Ishikawa (cell line): ENCODE data around the gene HOXB6.

Experiments used
- CEBPB ChIP-seq: IDR thresholded peaks from 2 replicates; pipeline ENCODE4 v1.6.1; 2012
- CREB1 ChIP-seq: IDR thresholded peaks from 2 replicates; pipeline ENCODE4 v1.6.1; 2012; ENCODE audit warnings: low read depth
- EGR1 ChIP-seq: IDR thresholded peaks from 2 replicates; pipeline ENCODE4 v1.6.1; 2012
- EP300 ChIP-seq: IDR thresholded peaks from 2 replicates; pipeline ENCODE4 v1.6.1; 2012; ENCODE audit warnings: borderline replicate concordance
- FOXM1 ChIP-seq: IDR thresholded peaks from 2 replicates; pipeline ENCODE4 v1.6.1; 2012; ENCODE audit warnings: low read depth, borderline replicate concordance
- NFIC ChIP-seq: IDR thresholded peaks from 2 replicates; pipeline ENCODE4 v1.6.1; 2012
- RAD21 ChIP-seq: IDR thresholded peaks from 2 replicates; pipeline ENCODE4 v1.6.1; 2012; ENCODE audit warnings: low read depth
- TAF1 ChIP-seq: IDR thresholded peaks from 2 replicates; pipeline ENCODE4 v1.6.1; 2012; ENCODE audit warnings: low read depth, mild to moderate bottlenecking
- TCF12 ChIP-seq: IDR thresholded peaks from 2 replicates; pipeline ENCODE4 v1.6.1; 2012; ENCODE audit warnings: low read depth
- TEAD4 ChIP-seq: IDR thresholded peaks from 2 replicates; pipeline ENCODE4 v1.6.1; 2012
- YY1 ChIP-seq: IDR thresholded peaks from 2 replicates; pipeline ENCODE4 v1.6.1; 2012; ENCODE audit warnings: low read depth
- ZBTB7A ChIP-seq: IDR thresholded peaks from 2 replicates; pipeline ENCODE4 v1.6.1; 2012; ENCODE audit warnings: low read depth
- TF ChIP-seq, protein P1 (sequence below): IDR thresholded peaks from 2 replicates; pipeline ENCODE4 v1.6.1; 2012
- TF ChIP-seq, protein P2 (sequence below): IDR thresholded peaks from 2 replicates; pipeline ENCODE4 v1.6.1; 2012
- TF ChIP-seq, protein P3 (sequence below): IDR thresholded peaks from 2 replicates; pipeline ENCODE4 v1.6.1; 2012; ENCODE audit warnings: low read depth, mild to moderate bottlenecking

Gene HOXB6

DNA sequence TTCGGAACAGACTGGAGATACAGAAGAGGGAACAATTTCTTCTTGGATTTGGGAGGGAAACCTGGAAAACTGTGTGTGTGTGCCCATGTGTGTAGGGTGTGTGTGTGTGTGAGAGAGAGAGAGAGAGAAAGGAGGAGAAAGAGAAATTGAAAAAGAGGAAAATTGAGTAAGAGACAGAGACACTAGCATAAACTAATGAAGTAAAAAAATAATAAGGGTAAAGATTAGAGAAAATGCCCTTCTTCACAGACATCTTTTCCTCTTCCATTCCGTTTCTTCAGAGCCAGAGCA is 46.0 kb downstream of the HOXB6 start:
- TF ChIP-seq TCF12: no peak
- TF ChIP-seq NFIC: no peak
- TF ChIP-seq ZBTB7A: no peak
- TF ChIP-seq, protein P1, sequence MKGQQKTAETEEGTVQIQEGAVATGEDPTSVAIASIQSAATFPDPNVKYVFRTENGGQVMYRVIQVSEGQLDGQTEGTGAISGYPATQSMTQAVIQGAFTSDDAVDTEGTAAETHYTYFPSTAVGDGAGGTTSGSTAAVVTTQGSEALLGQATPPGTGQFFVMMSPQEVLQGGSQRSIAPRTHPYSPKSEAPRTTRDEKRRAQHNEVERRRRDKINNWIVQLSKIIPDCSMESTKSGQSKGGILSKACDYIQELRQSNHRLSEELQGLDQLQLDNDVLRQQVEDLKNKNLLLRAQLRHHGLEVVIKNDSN: no peak
- no peak for TF ChIP-seq CEBPB
- no peak for TF ChIP-seq FOXM1
- TF ChIP-seq EP300: no peak
- no peak for TF ChIP-seq TAF1
- TF ChIP-seq CREB1: no peak
- TF ChIP-seq TEAD4: no peak
- TF ChIP-seq YY1: no peak
- TF ChIP-seq, protein P2, sequence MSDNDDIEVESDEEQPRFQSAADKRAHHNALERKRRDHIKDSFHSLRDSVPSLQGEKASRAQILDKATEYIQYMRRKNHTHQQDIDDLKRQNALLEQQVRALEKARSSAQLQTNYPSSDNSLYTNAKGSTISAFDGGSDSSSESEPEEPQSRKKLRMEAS: no peak
- no peak for TF ChIP-seq EGR1
- TF ChIP-seq, protein P3, sequence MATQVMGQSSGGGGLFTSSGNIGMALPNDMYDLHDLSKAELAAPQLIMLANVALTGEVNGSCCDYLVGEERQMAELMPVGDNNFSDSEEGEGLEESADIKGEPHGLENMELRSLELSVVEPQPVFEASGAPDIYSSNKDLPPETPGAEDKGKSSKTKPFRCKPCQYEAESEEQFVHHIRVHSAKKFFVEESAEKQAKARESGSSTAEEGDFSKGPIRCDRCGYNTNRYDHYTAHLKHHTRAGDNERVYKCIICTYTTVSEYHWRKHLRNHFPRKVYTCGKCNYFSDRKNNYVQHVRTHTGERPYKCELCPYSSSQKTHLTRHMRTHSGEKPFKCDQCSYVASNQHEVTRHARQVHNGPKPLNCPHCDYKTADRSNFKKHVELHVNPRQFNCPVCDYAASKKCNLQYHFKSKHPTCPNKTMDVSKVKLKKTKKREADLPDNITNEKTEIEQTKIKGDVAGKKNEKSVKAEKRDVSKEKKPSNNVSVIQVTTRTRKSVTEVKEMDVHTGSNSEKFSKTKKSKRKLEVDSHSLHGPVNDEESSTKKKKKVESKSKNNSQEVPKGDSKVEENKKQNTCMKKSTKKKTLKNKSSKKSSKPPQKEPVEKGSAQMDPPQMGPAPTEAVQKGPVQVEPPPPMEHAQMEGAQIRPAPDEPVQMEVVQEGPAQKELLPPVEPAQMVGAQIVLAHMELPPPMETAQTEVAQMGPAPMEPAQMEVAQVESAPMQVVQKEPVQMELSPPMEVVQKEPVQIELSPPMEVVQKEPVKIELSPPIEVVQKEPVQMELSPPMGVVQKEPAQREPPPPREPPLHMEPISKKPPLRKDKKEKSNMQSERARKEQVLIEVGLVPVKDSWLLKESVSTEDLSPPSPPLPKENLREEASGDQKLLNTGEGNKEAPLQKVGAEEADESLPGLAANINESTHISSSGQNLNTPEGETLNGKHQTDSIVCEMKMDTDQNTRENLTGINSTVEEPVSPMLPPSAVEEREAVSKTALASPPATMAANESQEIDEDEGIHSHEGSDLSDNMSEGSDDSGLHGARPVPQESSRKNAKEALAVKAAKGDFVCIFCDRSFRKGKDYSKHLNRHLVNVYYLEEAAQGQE: no peak
- no peak for TF ChIP-seq RAD21

DNA sequence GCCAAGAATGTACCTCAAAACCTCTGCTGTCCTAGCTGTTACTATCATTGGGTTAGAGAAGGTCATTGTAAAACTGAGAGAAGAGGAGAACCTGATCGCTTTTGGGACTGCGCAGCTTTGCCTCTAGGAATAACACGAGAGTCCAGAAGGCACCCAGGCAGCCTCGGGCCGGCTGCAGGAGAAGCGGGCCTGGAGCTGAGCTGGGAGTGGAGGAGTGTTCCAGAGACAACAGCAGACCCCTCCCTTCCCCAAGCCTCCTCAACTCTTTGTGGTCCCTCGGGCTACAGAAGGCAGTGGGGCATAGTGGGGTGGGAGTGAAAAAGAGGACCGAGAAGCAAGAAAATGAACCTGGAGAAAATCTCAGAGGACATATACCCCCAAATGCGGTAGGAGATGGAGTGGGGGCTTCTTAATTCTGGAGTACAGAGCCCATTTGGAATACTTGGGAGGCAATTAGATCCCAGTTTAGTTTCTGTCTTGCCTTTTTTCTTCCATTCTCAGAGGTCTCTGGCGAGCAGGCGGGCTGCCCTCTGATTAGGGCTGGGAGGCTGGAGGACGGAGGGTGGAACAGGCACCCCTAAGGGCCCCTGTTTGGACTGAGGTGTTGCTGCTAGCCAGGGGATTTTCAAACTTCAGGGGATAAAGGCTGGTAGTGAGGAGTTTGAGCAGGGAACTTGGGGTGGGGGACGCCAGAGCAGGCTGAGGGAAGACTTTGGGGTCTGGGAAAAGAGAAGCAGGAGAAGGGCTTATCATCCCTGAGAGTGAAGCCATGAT is 46.5 kb downstream of the HOXB6 start:
- TF ChIP-seq, protein P2: no peak
- TF ChIP-seq FOXM1: no peak
- TF ChIP-seq EGR1: no peak
- no peak for TF ChIP-seq YY1
- TF ChIP-seq TCF12: no peak
- TF ChIP-seq, protein P1: no peak
- TF ChIP-seq TAF1: no peak
- no peak for TF ChIP-seq CREB1
- no peak for TF ChIP-seq CEBPB
- TF ChIP-seq ZBTB7A: no peak
- no peak for TF ChIP-seq EP300
- no peak for TF ChIP-seq RAD21
- no peak for TF ChIP-seq TEAD4
- no peak for TF ChIP-seq NFIC

DNA sequence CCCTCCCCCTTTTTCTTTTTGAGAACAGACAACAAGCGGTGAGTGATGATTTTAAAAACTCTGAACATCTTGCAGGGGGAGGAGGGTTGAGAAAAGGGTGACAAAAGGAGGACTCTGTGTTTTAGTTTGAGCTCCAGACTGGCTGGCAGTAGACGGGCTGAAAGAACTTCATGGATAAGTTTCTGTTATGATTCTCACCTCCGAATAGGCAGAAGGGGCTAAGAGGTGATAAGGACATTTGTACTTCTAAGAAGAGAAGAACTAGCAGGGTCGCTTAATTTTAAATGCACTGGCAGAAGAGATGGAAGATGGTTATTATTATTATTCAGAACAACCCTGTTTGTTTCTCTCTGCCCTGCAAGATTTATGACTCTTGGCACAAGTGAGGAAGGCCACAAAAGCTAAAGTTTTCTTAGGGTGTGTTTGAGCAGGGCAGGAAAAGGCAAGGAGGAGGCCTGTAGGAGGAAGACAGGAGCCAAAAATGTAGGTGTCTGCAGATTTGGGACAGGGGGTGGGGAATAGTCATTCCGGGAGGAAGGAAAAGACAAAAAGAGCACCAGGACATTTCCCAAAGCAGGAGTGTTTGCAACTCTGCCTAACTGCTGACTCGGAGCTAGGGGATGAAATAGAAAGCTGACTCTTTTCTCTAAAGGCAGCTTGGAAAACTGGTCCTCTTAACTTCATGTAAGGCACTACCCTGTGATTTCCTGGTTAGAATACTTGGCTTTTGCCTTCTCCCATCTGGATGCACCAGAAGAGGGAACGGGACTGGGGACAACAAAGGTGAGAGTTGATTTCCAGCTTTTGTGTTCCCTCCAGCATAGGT is 48.0 kb downstream of the HOXB6 start:
- no peak for TF ChIP-seq ZBTB7A
- no peak for TF ChIP-seq CEBPB
- no peak for TF ChIP-seq YY1
- TF ChIP-seq TEAD4: no peak
- TF ChIP-seq, protein P1: no peak
- TF ChIP-seq NFIC: no peak
- no peak for TF ChIP-seq TAF1
- TF ChIP-seq, protein P3: no peak
- TF ChIP-seq EP300: no peak
- no peak for TF ChIP-seq TCF12
- no peak for TF ChIP-seq FOXM1
- TF ChIP-seq, protein P2: no peak
- no peak for TF ChIP-seq EGR1
- no peak for TF ChIP-seq RAD21
- TF ChIP-seq CREB1: no peak

DNA sequence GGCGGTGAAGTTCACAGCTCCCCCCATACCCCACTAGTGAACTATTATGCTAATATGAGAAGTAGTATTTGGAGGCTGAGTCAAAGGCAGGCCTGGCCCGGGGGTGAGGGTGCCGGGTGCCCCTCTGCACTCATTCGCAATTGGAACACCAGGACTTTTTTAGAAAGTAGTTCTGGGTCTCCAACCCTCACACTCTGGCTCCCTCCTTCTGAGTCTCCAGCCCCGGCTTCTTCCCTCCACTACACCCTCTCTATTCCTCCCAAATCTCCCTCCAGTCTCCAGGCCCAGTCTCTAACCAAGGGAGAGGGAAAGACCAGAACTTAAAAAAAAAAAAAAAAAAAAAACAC is 48.6 kb downstream of the HOXB6 start:
- TF ChIP-seq, protein P3: no peak
- no peak for TF ChIP-seq TCF12
- TF ChIP-seq, protein P1: no peak
- no peak for TF ChIP-seq EGR1
- no peak for TF ChIP-seq ZBTB7A
- TF ChIP-seq, protein P2: no peak
- TF ChIP-seq CREB1: no peak
- no peak for TF ChIP-seq TEAD4
- TF ChIP-seq YY1: no peak
- no peak for TF ChIP-seq CEBPB
- no peak for TF ChIP-seq TAF1
- no peak for TF ChIP-seq EP300
- TF ChIP-seq FOXM1: no peak
- no peak for TF ChIP-seq NFIC
- TF ChIP-seq RAD21: no peak
